Liver (tissue), 9 donors: ENCODE measurements around the gene SLC12A7. TPM values are rescaled to one million over a fixed set of nuclear protein-coding genes. Genes with fewer than 3 reads are reported as not detected.

Source experiments
- DNase-seq: peaks from one replicate; pipeline ENCODE4 v3.0.0-alpha.2; 2017; ENCODE audit warnings: low spot score
- H3K27ac ChIP-seq, 2 donors: one replicate each; pipeline ENCODE4 v1.7.0; 2013; ENCODE audit warnings: inconsistent platforms in 2 of 2, low read length in 2 of 2, control low read depth in 1 of 2, low read depth in 1 of 2, mild to moderate bottlenecking in 1 of 2
- H3K27me3 ChIP-seq, 4 donors: one replicate each; pipeline versions ENCODE4 v1.6.1 to v1.7.0; 2013; ENCODE audit warnings: low read length in 3 of 4, inconsistent platforms in 1 of 4, mild to moderate bottlenecking in 1 of 4, moderate library complexity in 1 of 4; ENCODE audit not compliant: control insufficient read depth in 4 of 4, insufficient read depth in 4 of 4
- H3K36me3 ChIP-seq, 4 donors: one replicate each; pipeline versions ENCODE4 v1.6.1 to v1.7.0; 2013; ENCODE audit warnings: low read length in 3 of 4, mild to moderate bottlenecking in 3 of 4, low read depth in 1 of 4, moderate library complexity in 1 of 4; ENCODE audit not compliant: control insufficient read depth in 4 of 4, insufficient read depth in 3 of 4
- H3K4me1 ChIP-seq, 4 donors: one replicate each; pipeline versions ENCODE4 v1.6.1 to v1.7.0; 2013; ENCODE audit warnings: low read length in 3 of 4, mild to moderate bottlenecking in 3 of 4, moderate library complexity in 1 of 4; ENCODE audit not compliant: control insufficient read depth in 4 of 4, insufficient read depth in 4 of 4
- H3K4me3 ChIP-seq, 3 donors: one replicate each; pipeline versions ENCODE4 v1.6.1 to v1.7.0; 2013; ENCODE audit warnings: low read length in 3 of 3, control low read depth in 1 of 3, low read depth in 1 of 3, mild to moderate bottlenecking in 1 of 3
- H3K9ac ChIP-seq, 2 donors: one replicate each; pipeline ENCODE4 v1.7.0; 2013; ENCODE audit warnings: low read length in 2 of 2, mild to moderate bottlenecking in 2 of 2, moderate library complexity in 2 of 2, control low read depth in 1 of 2, low read depth in 1 of 2
- H3K9me3 ChIP-seq, 4 donors: one replicate each; pipeline versions ENCODE4 v1.6.1 to v1.7.0; 2013; ENCODE audit warnings: low read length in 3 of 4; ENCODE audit not compliant: control insufficient read depth in 4 of 4
- EGR1 ChIP-seq, 2 donors: IDR thresholded peaks; 2 replicates each; pipeline ENCODE4 v1.6.1; 2016 to 2018; ENCODE audit warnings: antibody characterized with exemption in 2 of 2, low read depth in 2 of 2
- FOXA1 ChIP-seq: IDR thresholded peaks from 2 replicates; pipeline ENCODE4 v1.6.1; 2016; ENCODE audit warnings: antibody characterized with exemption
- FOXA2 ChIP-seq: IDR thresholded peaks from 2 replicates; pipeline ENCODE4 v1.6.1; 2016; ENCODE audit warnings: antibody characterized with exemption
- GABPA ChIP-seq, 2 donors: IDR thresholded peaks in 1 of 2; conservative IDR thresholded peaks in 1 of 2; 2 replicates each; pipeline ENCODE4 v1.6.1; 2016; ENCODE audit warnings: antibody characterized with exemption in 2 of 2, mild to moderate bottlenecking in 1 of 2, moderate library complexity in 1 of 2
- HNF4A ChIP-seq, 2 donors: conservative IDR thresholded peaks; 2 replicates each; pipeline ENCODE4 v1.6.1; 2016; ENCODE audit warnings: antibody characterized with exemption in 2 of 2, mild to moderate bottlenecking in 2 of 2
- HNF4G ChIP-seq: IDR thresholded peaks from 2 replicates; pipeline ENCODE4 v1.6.1; 2016; ENCODE audit warnings: antibody characterized with exemption
- JUND ChIP-seq, 2 donors: IDR thresholded peaks; 2 replicates each; pipeline ENCODE4 v1.6.1; 2016; ENCODE audit warnings: antibody characterized with exemption in 2 of 2
- MAX ChIP-seq: IDR thresholded peaks from 2 replicates; pipeline ENCODE4 v1.6.1; 2016; ENCODE audit warnings: antibody characterized with exemption
- NR2F2 ChIP-seq: IDR thresholded peaks from 2 replicates; pipeline ENCODE4 v1.6.1; 2016; ENCODE audit warnings: antibody characterized with exemption
- RAD21 ChIP-seq, 2 donors: IDR thresholded peaks; 2 replicates each; pipeline ENCODE4 v1.6.1; 2016; ENCODE audit warnings: antibody characterized with exemption in 2 of 2, mild to moderate bottlenecking in 2 of 2
- REST ChIP-seq: IDR thresholded peaks from 2 replicates; pipeline ENCODE4 v1.6.1; 2016; ENCODE audit warnings: antibody characterized with exemption, mild to moderate bottlenecking
- RXRA ChIP-seq, 2 donors: IDR thresholded peaks; 2 replicates each; pipeline ENCODE4 v1.6.1; 2017 to 2018; ENCODE audit warnings: antibody characterized with exemption in 2 of 2, mild to moderate bottlenecking in 1 of 2
- SP1 ChIP-seq: IDR thresholded peaks from 2 replicates; pipeline ENCODE4 v1.6.1; 2018; ENCODE audit warnings: antibody characterized with exemption, mild to moderate bottlenecking
- TAF1 ChIP-seq: conservative IDR thresholded peaks from 2 replicates; pipeline ENCODE4 v1.6.1; 2016; ENCODE audit warnings: antibody characterized with exemption, mild to moderate bottlenecking
- YY1 ChIP-seq: IDR thresholded peaks from 2 replicates; pipeline ENCODE4 v1.6.1; 2016; ENCODE audit warnings: antibody characterized with exemption, mild to moderate bottlenecking
- ZBTB33 ChIP-seq: IDR thresholded peaks from 2 replicates; pipeline ENCODE4 v1.6.1; 2016; ENCODE audit warnings: antibody characterized with exemption
- WGBS: extraction: QIAGEN DNeasy Blood & Tissue Kit; methylation state at CpG from one replicate; pipeline ENCODE4 v1.1.7; 2013; 5-methylcytosine and 5-hydroxymethylcytosine counted together
- polyA plus RNA-seq, 2 donors: library from polyadenylated mRNA; stranded (reverse) in 1 of 2; unstranded in 1 of 2; fragments of 200-250 nt in 1 of 2; fragments of >200 nt in 1 of 2; fragmentation: Nextera tagmentation in 1 of 2; extraction: Ambion mirVana in 1 of 2; gene quantifications; one replicate each; pipeline versions ENCODE4 v1.2.1 to v1.2.3, GENCODE V29; 2013 to 2015
- total RNA-seq, 2 donors: library from RNA; depleted of rRNA; stranded (reverse); fragments of >200 nt; gene quantifications; one replicate each; pipeline ENCODE4 v1.2.3, GENCODE V29; 2014
- TF ChIP-seq, protein P1 (sequence below): IDR thresholded peaks from 2 replicates; pipeline ENCODE4 v1.6.1; 2016; ENCODE audit warnings: antibody characterized with exemption
- TF ChIP-seq, protein P2 (sequence below): fragments of 150-350 bp; IDR thresholded peaks from 2 replicates; pipeline ENCODE4 v1.5.1; 2017; ENCODE audit warnings: improper control_type of control experiment, low read depth, low read length; ENCODE audit not compliant: missing input control
- donor health status: healthy.
- donor health status: healthy.
- donor health status: healthy.
- donor health status: healthy.
- donor health status: healthy.

The SLC12A7 gene
- total and polyA plus RNA-seq, 4 donors: 12.3 to 64.2 (median 28.9) TPM

DNA sequence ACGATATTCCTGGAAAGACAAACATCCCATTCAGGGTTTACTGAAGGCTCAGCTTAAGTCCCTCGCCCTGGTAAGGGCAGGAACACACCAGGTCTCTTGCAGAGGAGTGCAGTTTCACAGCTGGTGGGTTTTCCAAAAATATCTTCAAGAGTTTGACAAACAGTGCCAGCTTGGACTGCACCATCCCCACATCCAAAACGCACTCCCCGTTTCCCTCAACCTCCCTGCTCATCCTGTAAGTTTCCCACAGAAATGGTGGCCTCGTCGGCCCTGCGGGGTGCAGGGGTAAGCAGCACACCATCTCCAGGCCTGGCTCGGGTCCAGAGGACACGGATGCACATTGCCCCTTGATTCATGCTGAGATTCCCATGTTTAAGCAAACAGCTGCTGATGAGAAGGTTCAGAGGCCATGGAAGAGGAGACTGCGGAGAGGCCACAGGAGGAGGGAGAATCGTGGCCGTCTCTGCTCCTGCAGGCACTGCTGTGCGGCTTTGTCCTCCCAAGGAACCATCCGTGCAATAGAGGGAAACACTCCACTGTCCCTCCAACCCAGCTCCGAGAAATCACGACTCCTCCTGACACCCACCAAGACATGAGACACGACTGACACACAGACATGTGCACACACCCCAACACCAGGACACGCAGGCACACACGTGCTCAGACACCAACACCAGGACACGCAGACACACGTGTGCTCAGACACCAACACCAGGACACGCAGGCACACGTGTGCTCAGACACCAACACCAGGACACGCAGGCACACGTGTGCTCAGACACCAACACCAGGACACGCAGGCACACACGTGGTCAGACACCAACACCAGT, 24.0 kb upstream of the SLC12A7 start:
- DNase-seq: no peak
- Histone ChIP-seq H3K9me3 (no peaks in the 10 kb centered on the region), H3K4me1 (peaks cover 0 to 19% (median 10%) of the 10 kb centered on the region in 4 donors), H3K36me3 (no peaks in the 10 kb centered on the region), H3K27me3 (no peaks in the 10 kb centered on the region), H3K9ac (no peak overlapping the region), H3K4me3 (no peak overlapping the region), H3K27ac (no peak overlapping the region)
- 75% methylated on average over 27 of the region's 27 CpGs for WGBS
- TF ChIP-seq GABPA (IDR thresholded peaks at IDR 0.05 in 1 of 2, conservative IDR thresholded peaks at IDR 0.05 in 1 of 2): no peak

- 46% methylated on average over 14 of the region's 14 CpGs for WGBS
- Histone ChIP-seq H3K27me3 (no peaks in the 10 kb centered on the region), H3K9me3 (no peaks in the 10 kb centered on the region), H3K4me1 (peaks cover 0 to 19% (median 10%) of the 10 kb centered on the region in 4 donors), H3K4me3 (no peak overlapping the region), H3K36me3 (no peaks in the 10 kb centered on the region), H3K27ac (no peak overlapping the region), H3K9ac (no peak overlapping the region)
- TF ChIP-seq GABPA (IDR thresholded peaks at IDR 0.05 in 1 of 2, conservative IDR thresholded peaks at IDR 0.05 in 1 of 2): no peak
- TF ChIP-seq, protein P1, sequence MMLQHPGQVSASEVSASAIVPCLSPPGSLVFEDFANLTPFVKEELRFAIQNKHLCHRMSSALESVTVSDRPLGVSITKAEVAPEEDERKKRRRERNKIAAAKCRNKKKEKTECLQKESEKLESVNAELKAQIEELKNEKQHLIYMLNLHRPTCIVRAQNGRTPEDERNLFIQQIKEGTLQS: no peak
- TF ChIP-seq SP1: no peak
- peak in 1 of 2 donors; percentile 42 for TF ChIP-seq RXRA (IDR thresholded peaks at IDR 0.05)
- TF ChIP-seq HNF4A (conservative IDR thresholded peaks at IDR 0.05): peak in 1 of 2 donors; percentile 20
- no peak for TF ChIP-seq FOXA1
- TF ChIP-seq, protein P2, sequence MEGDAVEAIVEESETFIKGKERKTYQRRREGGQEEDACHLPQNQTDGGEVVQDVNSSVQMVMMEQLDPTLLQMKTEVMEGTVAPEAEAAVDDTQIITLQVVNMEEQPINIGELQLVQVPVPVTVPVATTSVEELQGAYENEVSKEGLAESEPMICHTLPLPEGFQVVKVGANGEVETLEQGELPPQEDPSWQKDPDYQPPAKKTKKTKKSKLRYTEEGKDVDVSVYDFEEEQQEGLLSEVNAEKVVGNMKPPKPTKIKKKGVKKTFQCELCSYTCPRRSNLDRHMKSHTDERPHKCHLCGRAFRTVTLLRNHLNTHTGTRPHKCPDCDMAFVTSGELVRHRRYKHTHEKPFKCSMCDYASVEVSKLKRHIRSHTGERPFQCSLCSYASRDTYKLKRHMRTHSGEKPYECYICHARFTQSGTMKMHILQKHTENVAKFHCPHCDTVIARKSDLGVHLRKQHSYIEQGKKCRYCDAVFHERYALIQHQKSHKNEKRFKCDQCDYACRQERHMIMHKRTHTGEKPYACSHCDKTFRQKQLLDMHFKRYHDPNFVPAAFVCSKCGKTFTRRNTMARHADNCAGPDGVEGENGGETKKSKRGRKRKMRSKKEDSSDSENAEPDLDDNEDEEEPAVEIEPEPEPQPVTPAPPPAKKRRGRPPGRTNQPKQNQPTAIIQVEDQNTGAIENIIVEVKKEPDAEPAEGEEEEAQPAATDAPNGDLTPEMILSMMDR: peak; percentile 28
- peak; percentile 57 to 69 for TF ChIP-seq RAD21 (IDR thresholded peaks at IDR 0.05)
- DNase-seq: no peak
Measured at GRCh38 chr5:1134478-1134877, 22.6 kb upstream of the SLC12A7 start.

- 84% methylated on average over 17 of the region's 17 CpGs for WGBS
- no peak overlapping the region for H3K4me3 ChIP-seq
- peaks cover 3 to 25% (median 14%) of the 10 kb centered on the region in 4 donors for H3K4me1 ChIP-seq
- TF ChIP-seq FOXA1 (no peak), FOXA2 (no peak), EGR1 (IDR thresholded peaks at IDR 0.05; ENCODE audit: low read depth in 2 of 2) (no peak), RAD21 (IDR thresholded peaks at IDR 0.05) (no peak), GABPA (IDR thresholded peaks at IDR 0.05 in 1 of 2, conservative IDR thresholded peaks at IDR 0.05 in 1 of 2) (no peak), JUND (IDR thresholded peaks at IDR 0.05) (no peak), REST (no peak), HNF4A (conservative IDR thresholded peaks at IDR 0.05) (no peak), SP1 (no peak), NR2F2 (no peak), RXRA (IDR thresholded peaks at IDR 0.05) (no peak), YY1 (no peak), TAF1 (no peak), ZBTB33 (no peak), MAX (no peak), HNF4G (no peak)
- H3K36me3 ChIP-seq: no peaks in the 10 kb centered on the region
- H3K27ac ChIP-seq: no peak overlapping the region
- no peak for DNase-seq
- no peaks in the 10 kb centered on the region for H3K9me3 ChIP-seq
- no peaks in the 10 kb centered on the region for H3K27me3 ChIP-seq
- no peak overlapping the region for H3K9ac ChIP-seq
Measured at GRCh38 chr5:1133510-1134201, 21.8 kb upstream of the SLC12A7 start.
